Progenitor cell of endocrine pancreas (in vitro differentiated cells): ENCODE measurements around the gene BNC2. TPM values are rescaled to one million over a fixed set of nuclear protein-coding genes. Genes with fewer than 3 reads are reported as not detected.
A peak's percentile ranks its signal among the peaks of the same experiment; 100 is the strongest.
"Not testable (repeated sequence)": the region's sequence is repeated elsewhere in the genome, so short reads cannot be mapped to it uniquely, and the experiment has no call there.

ENCODE experiments used
- DNase-seq: peaks from one replicate; pipeline ENCODE4 v3.0.0; 2021; ENCODE audit warnings: low spot score; ENCODE audit not compliant: unreplicated experiment
- H3K27ac Mint-ChIP-seq: 2 replicates; pipeline ENCODE4 v1.8.0; 2021; ENCODE audit warnings: mild to moderate bottlenecking, moderate library complexity, mixed read lengths
- H3K27me3 Mint-ChIP-seq: 2 replicates; pipeline ENCODE4 v1.8.0; 2021; ENCODE audit warnings: mixed read lengths
- H3K36me3 Mint-ChIP-seq: 2 replicates; pipeline ENCODE4 v1.8.0; 2022; ENCODE audit warnings: mixed read lengths; ENCODE audit not compliant: insufficient read depth
- H3K4me1 Mint-ChIP-seq: 2 replicates; pipeline ENCODE4 v1.8.0; 2021; ENCODE audit warnings: low read depth, mixed read lengths
- H3K4me3 Mint-ChIP-seq: 2 replicates; pipeline ENCODE4 v1.8.0; 2021; ENCODE audit warnings: low read depth, mild to moderate bottlenecking, moderate library complexity, mixed read lengths
- H3K9me3 Mint-ChIP-seq: 2 replicates; pipeline ENCODE4 v1.8.0; 2021; ENCODE audit warnings: low read depth, mixed read lengths
- CTCF ChIP-seq: fragments of 200-600 bp; sonication (generic); IDR thresholded peaks from one replicate; pipeline ENCODE4 v1.5.0; 2021; ENCODE audit warnings: antibody characterized with exemption, mild to moderate bottlenecking; ENCODE audit not compliant: unreplicated experiment
- total RNA-seq: library from RNA; stranded (reverse); gene quantifications from 2 replicates; pipeline ENCODE4 v1.2.1, GENCODE V29; 2021

BNC2 gene
- total RNA-seq, 1 donor from 2014 or later, result 1.0 TPM

GRCh38 chr9:16885931-16886330 lies 15.5 kb upstream of the BNC2 start:
- Mint-ChIP-seq H3K27me3 (no peaks in the 10 kb centered on the region), H3K4me1 (peaks cover 1% of the 10 kb centered on the region), H3K9me3 (peaks cover 8% of the 10 kb centered on the region), H3K4me3 (no peak overlapping the region), H3K36me3 (peaks cover 3% of the 10 kb centered on the region), H3K27ac (no peak overlapping the region)
- DNase-seq, result no peak
- no peak for TF ChIP-seq CTCF

- Mint-ChIP-seq H3K36me3 (peaks cover 3% of the 10 kb centered on the region), H3K4me1 (peaks cover 1% of the 10 kb centered on the region), H3K27me3 (no peaks in the 10 kb centered on the region), H3K9me3 (peaks cover 12% of the 10 kb centered on the region), H3K4me3 (no peak overlapping the region), H3K27ac (no peak overlapping the region)
- DNase-seq, result no peak
- no peak for TF ChIP-seq CTCF
Measured at GRCh38 chr9:16884952-16885513, 14.6 kb upstream of the BNC2 start.

DNA sequence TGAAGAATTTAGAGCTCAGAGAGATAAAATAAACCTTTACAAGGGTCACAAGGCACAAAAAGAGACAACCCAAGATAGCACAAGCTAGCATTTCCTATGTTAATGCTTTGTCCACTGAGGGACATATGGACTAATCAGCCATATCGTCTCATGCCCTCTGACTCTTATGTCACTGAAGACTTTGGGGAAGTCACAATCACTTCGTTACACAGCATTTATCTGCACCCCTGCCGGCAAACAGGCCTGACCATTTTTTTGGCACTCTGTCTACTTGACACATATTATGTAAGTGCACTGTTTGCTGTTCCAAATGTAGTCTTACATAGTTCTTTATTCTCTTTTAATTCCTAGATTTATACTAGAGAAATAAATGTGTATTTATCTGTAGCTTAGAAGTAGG lies 13.9 kb upstream of the BNC2 start:
- H3K27me3 Mint-ChIP-seq, result no peaks in the 10 kb centered on the region
- no peak for DNase-seq
- no peak overlapping the region for H3K4me3 Mint-ChIP-seq
- TF ChIP-seq CTCF, result no peak
- H3K36me3 Mint-ChIP-seq, result peaks cover 3% of the 10 kb centered on the region
- H3K4me1 Mint-ChIP-seq, result peaks cover 1% of the 10 kb centered on the region
- no peak overlapping the region for H3K27ac Mint-ChIP-seq
- H3K9me3 Mint-ChIP-seq, result peaks cover 12% of the 10 kb centered on the region

DNA sequence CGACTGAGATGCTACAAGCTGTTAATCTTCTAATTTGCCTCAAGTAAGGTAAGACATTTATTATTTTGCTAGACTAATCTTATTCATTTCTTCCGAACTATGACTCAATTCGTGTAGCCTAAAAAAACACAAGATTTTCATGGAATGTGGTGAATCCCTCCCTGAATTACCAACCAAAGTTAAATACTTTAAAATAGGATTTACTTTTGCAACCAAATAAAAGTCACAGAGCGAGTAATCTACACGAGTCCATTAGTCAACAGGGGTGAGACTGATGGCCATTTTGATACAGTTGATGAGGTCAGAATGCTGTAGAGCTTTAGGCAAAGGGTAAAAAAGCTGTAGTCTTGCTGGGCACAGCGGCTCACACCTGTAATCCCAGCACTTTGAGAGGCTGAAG lies 13.1 kb upstream of the BNC2 start:
- no peaks in the 10 kb centered on the region for H3K27me3 Mint-ChIP-seq
- peak overlapping the region; percentile 8 for H3K27ac Mint-ChIP-seq
- TF ChIP-seq CTCF, result no peak
- H3K4me1 Mint-ChIP-seq, result peaks cover 1% of the 10 kb centered on the region
- peaks cover 3% of the 10 kb centered on the region for H3K36me3 Mint-ChIP-seq
- DNase-seq, result no peak
- no peak overlapping the region for H3K4me3 Mint-ChIP-seq
- H3K9me3 Mint-ChIP-seq, result peaks cover 12% of the 10 kb centered on the region

DNA sequence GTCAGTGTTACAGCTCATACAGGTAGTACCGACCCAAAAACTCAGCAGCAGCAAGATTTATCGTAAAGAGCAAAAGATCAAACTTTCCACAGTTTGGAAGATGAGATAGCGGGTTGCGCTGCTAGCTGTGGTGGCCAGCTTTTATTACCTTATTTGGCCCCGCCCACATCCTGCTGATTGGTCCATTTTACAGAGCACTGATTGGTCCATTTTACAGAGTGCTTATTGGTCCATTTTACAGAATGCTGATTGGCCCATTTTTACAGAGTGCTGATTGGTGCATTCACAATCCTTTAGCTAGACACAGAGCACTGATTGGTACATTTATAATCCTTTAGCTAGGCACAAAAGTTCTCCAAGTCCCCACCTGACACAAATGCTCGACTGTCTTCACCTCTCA lies 12.0 kb upstream of the BNC2 start:
- not testable (repeated sequence) for DNase-seq, H3K4me1 Mint-ChIP-seq, H3K4me3 Mint-ChIP-seq, H3K9me3 Mint-ChIP-seq, H3K27me3 Mint-ChIP-seq, H3K27ac Mint-ChIP-seq, H3K36me3 Mint-ChIP-seq

- H3K9me3 Mint-ChIP-seq, result peaks cover 13% of the 10 kb centered on the region
- no peaks in the 10 kb centered on the region for H3K27me3 Mint-ChIP-seq
- H3K36me3 Mint-ChIP-seq, result peaks cover 3% of the 10 kb centered on the region
- no peak for DNase-seq
- peaks cover 1% of the 10 kb centered on the region for H3K4me1 Mint-ChIP-seq
- no peak overlapping the region for H3K27ac Mint-ChIP-seq
- no peak overlapping the region for H3K4me3 Mint-ChIP-seq
- no peak for TF ChIP-seq CTCF
Measured at GRCh38 chr9:16879416-16879815, 8.9 kb upstream of the BNC2 start.
